H1 (cell line): ENCODE data around the gene CHSY3. TPM values are rescaled to one million over a fixed set of nuclear protein-coding genes. Genes with fewer than 3 reads are reported as not detected.

ENCODE experiments used
- CTCF ChIA-PET: fragments of 300-600 bp; sonication (Branson Sonifier 250); formaldehyde crosslinking; loops from one replicate; lab custom pipeline; 2021; ENCODE audit not compliant: partially characterized antibody; lab: Charles Lee
- POLR2A ChIA-PET: fragments of 300-600 bp; sonication (Branson Sonifier 250); formaldehyde crosslinking; loops from one replicate; lab custom pipeline; 2021; ENCODE audit warnings: inconsistent platforms; ENCODE audit not compliant: partially characterized antibody; lab: Charles Lee
- DNase-seq, 2 experiments: peaks; one replicate each; pipeline versions ENCODE4 v3.0.0 to v3.0.0-alpha.2; 2010 to 2022; ENCODE audit warnings: low spot score in 2 of 2, low read depth in 1 of 2, mixed read lengths in 1 of 2
- FAIRE-seq: peaks from 2 replicates; lab custom pipeline; 2011; peaks lifted over from hg19 to GRCh38; lab: Jason Lieb, UNC
- H2AFZ ChIP-seq: 2 replicates; pipeline ENCODE4 v1.8.1; 2012; ENCODE audit warnings: low read length, inconsistent platforms
- H2AK5ac ChIP-seq: 2 replicates; pipeline ENCODE4 v1.6.1; 2013; ENCODE audit warnings: low read depth, low read length
- H2BK120ac ChIP-seq: replicated peaks from 2 replicates; pipeline ENCODE3; 2013; ENCODE audit warnings: low read depth, low read length, inconsistent platforms
- H2BK12ac ChIP-seq: 2 replicates; pipeline ENCODE4 v1.6.1; 2013; ENCODE audit warnings: low read depth, low read length
- H2BK15ac ChIP-seq: 2 replicates; pipeline ENCODE4 v1.6.1; 2013; ENCODE audit warnings: low read length
- H2BK20ac ChIP-seq: 2 replicates; pipeline ENCODE4 v1.6.1; 2013; ENCODE audit warnings: low read length
- H2BK5ac ChIP-seq: 2 replicates; pipeline ENCODE4 v1.6.1; 2013; ENCODE audit warnings: low read depth, low read length
- H3K14ac ChIP-seq: 2 replicates; pipeline ENCODE4 v1.6.1; 2013; ENCODE audit warnings: inconsistent platforms; ENCODE audit not compliant: insufficient read length
- H3K18ac ChIP-seq: 2 replicates; pipeline ENCODE4 v1.6.1; 2013; ENCODE audit warnings: low read length; ENCODE audit errors: extremely low read depth
- H3K23ac ChIP-seq: 2 replicates; pipeline ENCODE4 v1.6.1; 2013; ENCODE audit warnings: inconsistent platforms; ENCODE audit not compliant: insufficient read length
- H3K23me2 ChIP-seq: 2 replicates; pipeline ENCODE4 v1.6.1; 2013; ENCODE audit warnings: low read depth, low read length
- H3K27ac ChIP-seq: 2 replicates; pipeline ENCODE4 v1.6.1; 2011; ENCODE audit warnings: low read depth, low read length, inconsistent platforms
- H3K27me3 ChIP-seq, 4 experiments: replicated peaks in 1 of 4; 1 replicate in 1 of 4; 2 replicates in 3 of 4; pipeline versions ENCODE4 v1.6.1 to v1.8.1; 2011 to 2013; ENCODE audit warnings: low read length in 3 of 4, mild to moderate bottlenecking in 3 of 4, inconsistent platforms in 2 of 4, mixed read lengths in 2 of 4, moderate library complexity in 1 of 4; ENCODE audit not compliant: control insufficient read depth in 3 of 4, insufficient read depth in 3 of 4; ENCODE audit errors: extremely low read depth in 1 of 4
- H3K36me3 ChIP-seq, 4 experiments: 2 replicates each; pipeline versions ENCODE4 v1.6.1 to v1.8.1; 2011 to 2013; ENCODE audit warnings: mild to moderate bottlenecking in 4 of 4, low read length in 3 of 4, moderate library complexity in 2 of 4, control low read depth in 1 of 4, inconsistent platforms in 1 of 4; ENCODE audit not compliant: insufficient read depth in 4 of 4, control insufficient read depth in 2 of 4
- H3K4ac ChIP-seq: replicated peaks from 2 replicates; pipeline ENCODE3; 2013; ENCODE audit warnings: low read length, low read depth, mixed read lengths, inconsistent platforms; ENCODE audit not compliant: insufficient read length
- H3K4me1 ChIP-seq, 4 experiments: replicated peaks in 1 of 4; 1 replicate in 1 of 4; 2 replicates in 3 of 4; pipeline versions ENCODE4 v1.6.1 to v1.8.1; 2011 to 2013; ENCODE audit warnings: low read length in 3 of 4, inconsistent platforms in 2 of 4, mixed read lengths in 1 of 4; ENCODE audit not compliant: insufficient read depth in 4 of 4, control insufficient read depth in 3 of 4
- H3K4me2 ChIP-seq, 2 experiments: 2 replicates each; pipeline versions ENCODE4 v1.6.1 to v1.8.1; 2011 to 2013; ENCODE audit warnings: low read depth in 2 of 2, low read length in 2 of 2, control low read depth in 1 of 2, inconsistent platforms in 1 of 2, mild to moderate bottlenecking in 1 of 2; ENCODE audit not compliant: insufficient read depth in 1 of 2
- H3K4me3 ChIP-seq, 4 experiments: fragments of 200-600, 300-600 bp in 1 of 4; sonication (generic), shearing (Covaris generic), sonication (Bioruptor Twin) in 1 of 4; 2 replicates each; pipeline versions ENCODE4 v1.5.1 to v1.8.1; 2011 to 2016; ENCODE audit warnings: low read length in 4 of 4, low read depth in 3 of 4, control low read depth in 2 of 4, inconsistent platforms in 2 of 4, mild to moderate bottlenecking in 2 of 4, mixed read lengths in 1 of 4, moderate library complexity in 1 of 4; ENCODE audit not compliant: insufficient read depth in 2 of 4; ENCODE audit errors: extremely low read depth in 1 of 4
- H3K56ac ChIP-seq: replicated peaks from 2 replicates; pipeline ENCODE3; 2013; ENCODE audit warnings: low read depth, mild to moderate bottlenecking, mixed read lengths, low read length, inconsistent platforms; ENCODE audit not compliant: insufficient read length
- H3K79me1 ChIP-seq: 2 replicates; pipeline ENCODE4 v1.6.1; 2013; ENCODE audit warnings: low read depth, low read length, control low read depth
- H3K79me2 ChIP-seq, 2 experiments: 2 replicates each; pipeline versions ENCODE4 v1.6.1 to v1.8.1; 2012 to 2013; ENCODE audit warnings: low read length in 2 of 2, mild to moderate bottlenecking in 2 of 2, inconsistent platforms in 1 of 2; ENCODE audit not compliant: insufficient read depth in 2 of 2, control insufficient read depth in 1 of 2
- H3K9ac ChIP-seq, 4 experiments: replicated peaks in 1 of 4; 1 replicate in 1 of 4; 2 replicates in 3 of 4; pipeline versions ENCODE4 v1.6.1 to v1.8.1; 2011 to 2013; ENCODE audit warnings: low read depth in 3 of 4, low read length in 3 of 4, control low read depth in 2 of 4, mild to moderate bottlenecking in 2 of 4, moderate library complexity in 2 of 4, inconsistent platforms in 1 of 4; ENCODE audit errors: extremely low read depth in 1 of 4
- H3K9me3 ChIP-seq, 2 experiments: 2 replicates each; pipeline versions ENCODE4 v1.6.1 to v1.8.1; 2012 to 2013; ENCODE audit warnings: mild to moderate bottlenecking in 2 of 2, moderate library complexity in 2 of 2, control low read depth in 1 of 2, inconsistent platforms in 1 of 2, low read depth in 1 of 2, low read length in 1 of 2, mixed read lengths in 1 of 2; ENCODE audit not compliant: insufficient read depth in 2 of 2
- H4K20me1 ChIP-seq, 2 experiments: replicated peaks in 1 of 2; 2 replicates each; pipeline versions ENCODE3 to v1.8.1; 2011 to 2013; ENCODE audit warnings: inconsistent platforms in 2 of 2, low read length in 2 of 2, mild to moderate bottlenecking in 1 of 2; ENCODE audit not compliant: insufficient read depth in 2 of 2, control insufficient read depth in 1 of 2
- H4K5ac ChIP-seq: 2 replicates; pipeline ENCODE4 v1.6.1; 2013; ENCODE audit warnings: low read length, low read depth, mixed read lengths, inconsistent platforms; ENCODE audit not compliant: insufficient read length
- H4K8ac ChIP-seq: 2 replicates; pipeline ENCODE4 v1.8.0; 2013; ENCODE audit warnings: mild to moderate bottlenecking, moderate library complexity, low read length, inconsistent platforms; ENCODE audit not compliant: insufficient read depth; ENCODE audit errors: extremely low read depth
- H4K91ac ChIP-seq: replicated peaks from 2 replicates; pipeline ENCODE3; 2013; ENCODE audit warnings: low read length, mixed read lengths, inconsistent platforms; ENCODE audit not compliant: insufficient read length
- CEBPB ChIP-seq: IDR thresholded peaks from 2 replicates; pipeline ENCODE4 v1.6.1; 2012; ENCODE audit warnings: low read depth, low read length
- CREB1 ChIP-seq: IDR thresholded peaks from 2 replicates; pipeline ENCODE4 v1.6.1; 2012; ENCODE audit warnings: inconsistent platforms
- PHF8 ChIP-seq: fragments of 200-600 bp; sonication (generic); conservative IDR thresholded peaks from 2 replicates; pipeline ENCODE4 v1.7.1; 2012; ENCODE audit warnings: low read depth, mild to moderate bottlenecking, inconsistent platforms, low read length, moderate library complexity
- TAF1 ChIP-seq: IDR thresholded peaks from 2 replicates; pipeline ENCODE4 v1.6.1; 2011; ENCODE audit warnings: mild to moderate bottlenecking, low read depth, low read length
- WGBS, 2 experiments: shearing (Covaris generic) in 1 of 2; methylation state at CpG; one replicate each; pipeline versions ENCODE4 v1.1.6 to v1.1.7; 2013 to 2015; ENCODE audit warnings: low lambda C conversion rate in 2 of 2, mixed read lengths in 2 of 2, inconsistent platforms in 1 of 2, low coverage in 1 of 2, missing lambda C conversion rate in 1 of 2; ENCODE audit not compliant: insufficient replicate concordance in 2 of 2, insufficient coverage in 1 of 2, insufficient read length in 1 of 2; ENCODE audit errors: extremely low coverage in 1 of 2, missing lambda C conversion rate in 1 of 2; 5-methylcytosine and 5-hydroxymethylcytosine counted together
- polyA plus RNA-seq, 7 experiments: library from polyadenylated mRNA; depleted of rRNA in 3 of 7; stranded (reverse) in 5 of 7; unstranded in 2 of 7; fragments of >200 nt in 5 of 7; fragments of 200-250 nt in 2 of 7; gene quantifications; 1 replicate in 5 of 7; 2 replicates in 1 of 7; 4 replicates in 1 of 7; pipeline versions ENCODE4 v1.2.1 to v1.2.3, GENCODE V29; 2011 to 2013; ENCODE audit warnings: missing spikeins in 2 of 7, mixed read lengths in 2 of 7
- total RNA-seq: library from RNA; stranded (reverse); fragmentation: NEBNext Ultra II Directional; extraction: Animal tissue kit (Norgen Biotek cat#: 25700); gene quantifications from 2 replicates; pipeline ENCODE4 v1.2.1, GENCODE V29; 2021

The CHSY3 gene
- total and polyA plus RNA-seq, 2 of the 8 experiments (the other 6 are each of a cell fraction or from before 2014, with no cell fraction given): 0.24 to 1.8 TPM

GRCh38 chr5:130045334-130045733 is 141.1 kb downstream of the CHSY3 start:
- DNase-seq (no peak), FAIRE-seq (no peak)
- H3K4me2 ChIP-seq: no peak overlapping the region
- TF ChIP-seq TAF1 (no peak), CEBPB (no peak), PHF8 (no peak), CREB1 (no peak)
- no peaks in the 10 kb centered on the region for H3K79me1 ChIP-seq
- H2AFZ ChIP-seq: no peak overlapping the region
- no peak overlapping the region for H2BK5ac ChIP-seq
- H4K91ac ChIP-seq: no peak overlapping the region
- H3K18ac ChIP-seq: no peak overlapping the region
- H3K23ac ChIP-seq: no peak overlapping the region
- peaks cover 1% of the 10 kb centered on the region; the same call in 1 of the 2 replicates for H3K23me2 ChIP-seq
- H2BK120ac ChIP-seq: no peak overlapping the region
- H3K4ac ChIP-seq: no peak overlapping the region
- H3K27me3 ChIP-seq: no peaks in the 10 kb centered on the region
- no peaks in the 10 kb centered on the region for H3K36me3 ChIP-seq
- no peak overlapping the region for H2BK20ac ChIP-seq
- H2BK12ac ChIP-seq: no peak overlapping the region
- no peak overlapping the region for H3K27ac ChIP-seq
- H4K5ac ChIP-seq: no peak overlapping the region
- ChIA-PET POLR2A (no interaction called here), CTCF (no interaction called here)
- H3K14ac ChIP-seq: no peak overlapping the region
- H2BK15ac ChIP-seq: no peak overlapping the region
- H3K4me3 ChIP-seq: no peak overlapping the region
- no peaks in the 10 kb centered on the region for H4K20me1 ChIP-seq
- no peak overlapping the region for H3K9ac ChIP-seq
- H2AK5ac ChIP-seq: no peak overlapping the region
- 98% methylated on average over 3 of the region's 3 CpGs; no CpG with 5 or more reads in 1 of the 2 experiments for WGBS, 2 experiments
- no peaks in the 10 kb centered on the region for H3K9me3 ChIP-seq
- no peak overlapping the region for H4K8ac ChIP-seq
- H3K56ac ChIP-seq: no peak overlapping the region
- no peaks in the 10 kb centered on the region for H3K4me1 ChIP-seq
- H3K79me2 ChIP-seq: no peaks in the 10 kb centered on the region
